HG03280 (cell line): ENCODE data around the gene MGA.

Source experiments
- ATAC-seq: cut with Tn5 transposase; IDR thresholded peaks from one replicate; pipeline ENCODE4 v1.9.1; 2021; ENCODE audit warnings: mild to moderate bottlenecking, moderate library complexity; ENCODE audit not compliant: unreplicated experiment

The MGA gene

DNA sequence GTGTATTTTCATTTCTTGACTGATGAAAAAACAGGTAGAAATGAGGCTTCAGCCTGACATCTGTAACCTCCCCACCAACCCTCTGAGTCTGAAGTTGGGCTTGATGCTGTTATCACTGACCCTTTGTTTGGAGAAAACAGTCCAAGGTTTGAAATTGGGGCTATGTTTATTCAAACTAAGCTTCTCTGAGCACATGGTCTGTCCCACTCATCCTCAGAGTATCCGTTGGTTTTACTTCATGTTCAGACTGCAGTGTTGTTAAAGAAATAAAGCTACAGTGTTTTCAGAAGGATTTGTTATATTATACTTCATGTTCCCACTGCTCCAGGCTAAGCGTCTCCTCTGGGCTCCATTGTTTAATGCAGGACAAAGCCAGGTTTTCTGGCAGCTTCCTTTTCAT is 120.1 kb downstream of the MGA start:
- no peak for ATAC-seq

GRCh38 chr15:41780727-41781126 is 120.5 kb downstream of the MGA start:
- ATAC-seq, result no peak

DNA sequence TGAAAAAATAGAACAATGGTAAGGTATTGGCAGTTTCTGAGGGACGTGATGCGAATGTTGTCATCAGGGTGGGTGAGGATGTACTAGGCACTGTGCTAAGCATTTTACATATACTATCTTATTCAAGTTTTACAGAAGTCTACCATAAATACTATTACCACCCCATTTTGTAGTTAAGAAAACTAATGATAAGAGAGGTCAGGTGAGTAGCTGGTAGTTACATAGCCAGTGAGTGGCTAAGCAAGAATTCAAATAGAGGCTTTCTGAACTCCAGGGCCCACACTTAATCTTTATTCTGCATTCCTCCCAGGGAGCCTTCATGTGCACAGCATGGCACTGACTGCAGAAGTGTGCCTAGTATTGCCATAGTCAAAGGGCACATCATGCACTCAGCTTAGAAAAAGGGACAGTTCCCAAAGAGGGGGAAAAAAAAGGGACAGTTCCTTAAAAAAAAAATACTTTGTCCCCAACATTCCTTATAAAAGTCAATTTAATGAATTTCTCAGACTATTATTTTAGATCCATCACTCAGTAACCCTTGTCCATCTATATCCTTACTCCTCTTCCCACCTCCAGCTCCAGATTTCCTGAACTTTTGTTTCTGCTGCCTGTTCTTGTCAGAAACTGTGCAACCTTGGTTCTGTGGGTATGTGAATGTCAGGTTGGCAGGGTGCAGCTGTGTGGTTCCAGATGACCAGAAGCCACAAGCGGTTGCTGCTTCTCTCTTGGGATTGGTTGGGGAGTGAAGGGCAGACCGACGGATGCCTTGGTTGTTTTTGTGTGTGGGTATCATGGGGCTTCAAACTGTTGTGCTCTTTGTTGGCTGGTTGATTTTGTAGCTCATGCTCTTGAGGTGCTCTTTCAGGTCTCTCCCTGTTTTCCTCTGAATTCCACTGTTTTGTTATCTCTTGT is 122.4 kb downstream of the MGA start:
- ATAC-seq, result no peak

- no peak for ATAC-seq
These were observed 123.1 kb downstream of the MGA start for GRCh38 chr15:41783296-41783695.

DNA sequence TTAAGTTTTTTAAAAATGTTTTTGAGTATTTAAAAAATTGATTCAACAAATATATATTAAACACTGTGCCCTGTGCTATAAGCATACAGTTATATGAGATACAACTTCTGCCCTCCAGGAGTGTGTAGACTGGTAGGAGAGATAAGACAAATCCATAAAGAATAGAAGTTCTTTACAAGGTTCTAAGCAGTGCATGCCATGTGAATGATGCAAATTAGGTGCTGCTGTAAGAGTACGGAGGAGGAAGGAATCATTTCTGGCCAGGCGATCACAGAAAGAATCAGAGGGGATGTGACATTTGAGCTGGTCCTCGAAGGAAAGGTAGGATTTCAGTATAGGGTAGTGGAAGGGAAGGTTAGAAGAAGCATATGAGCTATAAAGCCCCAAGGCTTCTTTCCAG is 128.1 kb downstream of the MGA start:
- ATAC-seq, result no peak

DNA sequence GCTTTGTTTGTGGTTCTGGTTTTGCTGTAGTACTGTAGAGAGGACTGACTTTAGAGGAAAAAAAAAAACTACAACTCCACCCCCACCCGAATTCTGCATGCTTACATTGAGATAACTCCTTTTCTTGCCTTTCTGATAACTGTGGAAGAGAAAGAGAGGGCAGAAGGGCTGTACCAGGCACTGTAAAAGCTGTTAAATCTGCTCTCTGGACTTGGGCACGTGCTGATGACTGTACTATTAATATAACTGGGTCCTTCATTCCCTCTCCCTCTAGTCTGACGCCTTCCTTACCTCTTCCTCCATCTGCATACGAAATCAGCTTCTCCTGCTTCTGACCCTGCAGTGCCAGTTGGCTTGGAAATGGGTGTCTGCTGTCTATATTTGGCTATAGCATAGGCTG is 129.0 kb downstream of the MGA start:
- ATAC-seq, result no peak

DNA sequence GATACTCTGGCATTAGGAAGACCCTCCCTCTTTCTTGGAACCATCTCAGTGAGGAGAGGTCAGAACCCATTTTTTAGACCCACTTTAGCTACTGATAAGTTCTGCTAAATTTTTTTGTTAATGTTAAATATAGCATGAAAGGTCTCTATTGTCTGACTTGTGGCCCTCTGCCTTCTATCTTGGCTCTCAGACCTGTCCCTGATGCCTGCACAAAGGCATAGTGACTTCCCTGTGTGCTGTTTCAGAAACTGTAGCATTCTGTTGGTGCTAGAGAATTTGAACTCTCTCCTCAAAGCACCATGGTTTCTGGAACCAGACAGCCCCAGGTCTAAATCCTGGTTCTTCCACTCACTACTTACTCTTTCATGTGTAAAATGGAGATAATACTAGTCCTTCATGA is 129.5 kb downstream of the MGA start:
- no peak for ATAC-seq

GRCh38 chr15:41790169-41790568 is 130.0 kb downstream of the MGA start:
- no peak for ATAC-seq

DNA sequence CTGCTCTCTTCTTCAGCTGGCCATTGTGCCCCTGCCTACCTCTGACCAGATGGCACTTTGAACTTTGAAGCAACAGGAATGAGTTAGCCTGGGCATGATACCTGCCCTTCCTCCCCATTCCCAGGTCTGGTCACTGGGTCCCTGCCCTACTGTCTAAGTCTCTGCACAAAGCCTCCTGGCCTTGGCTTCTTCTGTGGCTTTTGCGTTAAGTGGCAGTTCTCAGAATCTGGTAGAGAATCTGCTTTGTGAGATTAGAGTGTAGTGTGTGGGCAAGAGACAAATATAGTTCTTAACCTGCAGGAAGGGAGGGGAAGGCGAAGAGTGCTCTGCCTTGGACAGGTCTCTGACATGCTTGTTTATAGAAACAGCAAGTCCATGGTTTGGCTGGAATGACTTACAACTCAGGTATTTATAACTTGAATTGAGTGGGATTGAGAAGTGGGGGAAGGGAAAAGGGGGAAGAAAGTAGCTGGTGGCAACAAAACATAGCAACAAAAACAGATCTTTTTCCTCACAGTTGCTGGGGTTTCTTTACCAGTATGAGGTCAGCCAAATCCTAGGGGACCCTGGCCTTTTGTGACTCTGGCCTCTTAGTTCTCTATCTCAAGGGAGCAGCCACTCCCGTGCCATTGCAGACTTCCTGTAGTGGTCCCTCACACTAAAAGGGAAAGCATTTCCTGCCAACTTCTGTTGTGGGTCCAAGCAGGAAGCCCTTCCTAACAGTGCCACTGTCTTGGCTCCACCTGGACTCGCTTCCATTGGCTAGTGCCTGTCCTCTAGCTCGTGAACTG is 130.7 kb downstream of the MGA start:
- ATAC-seq, result no peak

DNA sequence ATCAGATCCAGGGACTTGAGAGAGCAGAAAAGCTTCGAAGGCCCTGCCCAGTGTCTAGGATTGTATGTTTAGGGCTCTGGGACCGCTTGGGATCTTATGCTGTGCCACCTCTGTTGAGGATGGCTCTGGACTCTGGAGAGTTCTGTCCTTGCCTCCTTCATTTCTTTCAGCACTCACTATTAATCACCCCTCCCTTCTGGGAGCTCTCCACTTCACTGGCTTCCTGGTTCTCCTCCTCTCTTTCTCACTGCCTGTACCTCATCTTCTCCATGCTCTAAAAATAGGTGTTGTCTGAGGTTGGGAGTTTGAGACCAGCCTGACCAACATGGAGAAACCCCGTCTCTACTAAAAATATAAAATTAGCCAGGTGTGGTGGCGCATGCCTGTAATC is 131.3 kb downstream of the MGA start:
- no peak for ATAC-seq

DNA sequence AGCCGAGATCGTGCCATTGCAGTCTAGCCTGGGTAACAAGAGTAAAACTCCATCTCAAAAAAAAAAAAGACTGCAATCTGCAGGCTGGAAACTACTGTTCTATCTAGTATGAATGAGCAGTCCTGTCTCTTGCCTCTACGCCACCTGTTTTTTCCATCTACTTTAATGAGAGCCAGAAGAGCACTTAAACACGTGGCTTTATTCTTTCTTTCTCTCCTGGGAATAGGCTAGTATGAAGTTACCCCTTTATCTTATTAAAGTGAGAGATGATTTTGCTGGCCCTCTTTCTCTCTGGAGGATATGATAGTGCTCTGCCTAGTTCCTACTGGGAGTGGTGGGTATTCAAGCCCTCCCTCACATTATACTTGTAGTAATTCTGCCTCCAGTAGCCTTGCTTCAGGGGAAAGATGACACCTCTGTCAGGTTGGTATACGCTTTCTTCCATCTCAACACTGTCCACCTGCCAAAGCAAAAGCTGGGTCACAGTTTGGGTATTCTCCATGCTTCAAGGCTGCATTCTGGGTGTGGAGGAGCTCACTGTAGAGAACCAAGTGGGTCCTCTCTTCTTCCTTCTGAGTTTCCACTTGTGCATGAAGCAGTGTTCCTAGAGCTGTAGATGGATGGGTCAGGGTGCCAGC is 131.9 kb downstream of the MGA start:
- ATAC-seq, result no peak

GRCh38 chr15:41794081-41794480 is 133.9 kb downstream of the MGA start:
- no peak for ATAC-seq

DNA sequence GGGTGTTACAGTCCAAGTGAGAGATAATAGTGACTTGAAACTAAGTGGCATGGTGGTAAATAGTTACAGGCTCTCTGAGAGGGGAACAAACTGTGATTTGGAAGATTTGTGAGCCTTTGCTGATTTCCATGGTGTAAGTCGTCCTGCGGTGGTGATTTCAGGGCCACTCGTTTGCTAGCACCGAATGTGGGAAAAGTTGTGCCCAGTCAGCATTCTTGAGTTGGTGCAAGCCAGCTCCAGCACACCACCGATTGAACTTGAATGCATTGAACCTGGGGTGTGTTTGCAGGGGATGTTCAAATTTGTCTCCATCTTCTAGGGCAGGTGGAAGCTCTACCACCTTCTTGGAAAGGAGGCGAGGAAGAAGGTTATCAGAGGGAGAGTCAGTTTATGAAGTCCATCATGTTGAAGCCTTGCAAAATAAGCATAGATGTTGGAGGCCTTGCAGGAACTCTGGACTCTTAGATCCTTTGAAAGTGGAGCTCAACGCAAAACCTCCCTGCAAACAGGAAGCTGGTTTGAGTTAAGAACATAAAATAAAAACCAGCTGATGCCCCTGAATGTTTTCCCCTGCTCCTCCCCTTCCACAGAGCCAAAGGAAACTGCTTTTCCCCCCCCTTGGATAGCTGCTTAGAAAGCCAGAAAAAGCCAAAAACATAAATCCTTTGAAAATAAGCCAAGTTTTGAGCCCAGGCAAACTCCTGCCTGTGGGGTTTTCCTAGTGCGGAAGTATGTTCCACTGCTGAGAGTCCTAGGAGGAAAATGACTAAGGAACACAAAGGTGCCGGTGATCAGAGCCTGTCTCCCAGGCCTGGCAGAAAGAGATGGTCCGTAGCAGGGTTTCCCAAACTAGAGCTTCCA is 136.0 kb downstream of the MGA start:
- ATAC-seq, result no peak

- no peak for ATAC-seq
These were observed 137.2 kb downstream of the MGA start for GRCh38 chr15:41797201-41797944.

DNA sequence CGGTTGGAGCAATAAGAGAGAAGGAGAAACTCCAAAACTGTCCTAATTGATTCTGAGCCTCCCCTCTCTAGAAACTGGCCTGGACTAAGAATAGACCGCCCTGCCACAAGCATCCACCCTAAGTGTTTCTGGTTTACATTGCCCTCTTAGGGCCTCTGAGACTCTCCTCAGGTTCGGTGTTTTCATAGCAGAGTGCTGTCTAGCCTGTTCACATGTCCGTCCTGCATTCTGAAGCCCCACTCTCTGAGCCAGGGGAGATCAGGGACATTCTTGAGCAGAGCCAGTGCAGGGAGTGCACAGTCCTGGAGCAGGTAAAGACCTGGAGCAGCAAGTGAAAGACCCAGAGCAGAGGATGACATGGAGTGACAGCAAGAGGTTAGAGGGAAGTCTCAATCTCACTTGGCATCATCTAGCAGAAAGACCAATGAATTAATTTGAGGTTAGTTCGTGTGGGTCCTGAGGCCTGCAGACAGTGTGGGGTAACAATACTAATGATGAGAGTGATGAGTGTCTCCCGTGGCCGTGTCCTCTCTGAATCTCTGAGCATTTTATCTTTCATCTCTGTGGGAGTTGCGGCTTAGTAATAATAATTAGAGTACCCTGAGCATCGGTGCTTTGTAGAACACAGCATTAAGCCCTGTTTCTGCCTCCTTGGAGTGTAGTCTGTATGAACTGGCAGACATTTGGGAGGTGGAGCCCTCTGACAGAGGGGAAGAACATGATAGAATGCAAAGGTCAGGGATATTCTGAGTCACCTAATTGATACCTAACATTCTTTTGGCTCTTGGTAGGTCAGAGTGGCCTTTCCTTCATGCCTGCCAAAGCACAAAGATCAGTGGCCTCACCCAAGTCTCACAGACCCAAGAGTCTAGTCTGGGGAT is 138.6 kb downstream of the MGA start:
- ATAC-seq, result no peak

DNA sequence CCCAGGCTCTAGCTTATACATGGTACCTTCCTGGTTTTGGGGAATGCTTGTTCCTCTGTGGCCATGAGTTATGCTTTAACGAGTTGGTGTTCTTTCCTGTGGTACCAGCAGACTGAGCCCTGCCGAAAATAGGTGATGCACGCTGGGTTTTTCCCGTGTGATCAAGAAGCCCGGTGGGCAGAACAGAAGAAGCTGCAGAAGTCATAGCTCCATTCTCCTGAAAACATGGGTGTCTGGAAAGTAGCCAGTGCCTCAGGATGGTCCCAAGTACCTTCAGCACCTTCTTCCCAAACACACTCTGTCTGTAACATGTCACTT is 139.2 kb downstream of the MGA start:
- no peak for ATAC-seq

GRCh38 chr15:41801185-41801584 is 141.0 kb downstream of the MGA start:
- ATAC-seq, result no peak

- no peak for ATAC-seq
These were observed 141.7 kb downstream of the MGA start for GRCh38 chr15:41801850-41802455.

GRCh38 chr15:41804361-41804760 is 144.2 kb downstream of the MGA start:
- no peak for ATAC-seq
